GM23248 (cell line): Measurements from ENCODE around the gene RBM47.

Source experiments
- EZH2 ChIP-seq: fragments of 200-600 bp; sonication (generic); IDR thresholded peaks from 2 replicates; pipeline ENCODE4 v1.6.1; 2018; ENCODE audit warnings: antibody characterized with exemption, mild to moderate bottlenecking; ENCODE audit not compliant: insufficient read depth, poor library complexity, severe bottlenecking
- EZH2phosphoT487 ChIP-seq: fragments of 200-600 bp; sonication (generic); IDR thresholded peaks from 2 replicates; pipeline ENCODE4 v1.6.1; 2018; ENCODE audit warnings: antibody characterized with exemption, moderate library complexity, mild to moderate bottlenecking, low read depth; ENCODE audit not compliant: insufficient read depth

GRCh38 chr4:40399578-40399977, 230.1 kb downstream of the RBM47 start:
- TF ChIP-seq EZH2 (no peak), EZH2phosphoT487 (no peak)
